Measurements from ENCODE around the gene NCOA3. TPM values are rescaled to one million over a fixed set of nuclear protein-coding genes. Genes with fewer than 3 reads are reported as not detected.

Gene NCOA3
- total and polyA plus RNA-seq, 2 donors (not counting 1 experiment from before 2014, with no cell fraction given) = 22.3 to 23.1 TPM

- Histone ChIP-seq H3K27me3 (ENCODE audit: control insufficient read depth, insufficient read depth, low read length) (no peaks in the 10 kb centered on the region), H3K4me2 (ENCODE audit: extremely low read depth, insufficient read depth, low read length) (no peak overlapping the region), H3K27ac (ENCODE audit: insufficient read depth, low read length) (no peak overlapping the region), H4K20me1 (ENCODE audit: control insufficient read depth, extremely low read depth, insufficient read depth, low read length) (no peaks in the 10 kb centered on the region), H3K9ac (ENCODE audit: insufficient read depth, low read length) (no peak overlapping the region), H3K9me3 (ENCODE audit: control insufficient read depth, insufficient read depth, low read depth, low read length) (no peaks in the 10 kb centered on the region), H3K36me3 (ENCODE audit: control insufficient read depth, insufficient read depth, low read length) (no peaks in the 10 kb centered on the region), H2AFZ (ENCODE audit: low read length) (no peak overlapping the region), H3K4me1 (ENCODE audit: control insufficient read depth, extremely low read depth, insufficient read depth, low read length) (no peaks in the 10 kb centered on the region), H3K79me2 (ENCODE audit: control insufficient read depth, insufficient read depth, low read length) (peaks cover 2% of the 10 kb centered on the region), H3K4me3 (replicated peaks in 1 of 4; ENCODE audit: control extremely low read depth in 1 of 4, insufficient read depth in 1 of 4, low read depth in 3 of 4, low read length in 4 of 4) (no peak overlapping the region)
- no peak for DNase-seq (ENCODE audit: low read depth in 2 of 2)
- no peak for TF ChIP-seq CTCF (conservative IDR thresholded peaks at IDR 0.05 in 1 of 2, IDR thresholded peaks at IDR 0.05 in 1 of 2; ENCODE audit: low read depth in 1 of 2, low read length in 2 of 2)
- TF ChIP-seq EZH2 (IDR thresholded peaks at IDR 0.05; ENCODE audit: low read length, missing control alignments) = no peak
These were observed 30.3 kb downstream of the NCOA3 start for GRCh38 chr20:47532002-47532401.

DNA sequence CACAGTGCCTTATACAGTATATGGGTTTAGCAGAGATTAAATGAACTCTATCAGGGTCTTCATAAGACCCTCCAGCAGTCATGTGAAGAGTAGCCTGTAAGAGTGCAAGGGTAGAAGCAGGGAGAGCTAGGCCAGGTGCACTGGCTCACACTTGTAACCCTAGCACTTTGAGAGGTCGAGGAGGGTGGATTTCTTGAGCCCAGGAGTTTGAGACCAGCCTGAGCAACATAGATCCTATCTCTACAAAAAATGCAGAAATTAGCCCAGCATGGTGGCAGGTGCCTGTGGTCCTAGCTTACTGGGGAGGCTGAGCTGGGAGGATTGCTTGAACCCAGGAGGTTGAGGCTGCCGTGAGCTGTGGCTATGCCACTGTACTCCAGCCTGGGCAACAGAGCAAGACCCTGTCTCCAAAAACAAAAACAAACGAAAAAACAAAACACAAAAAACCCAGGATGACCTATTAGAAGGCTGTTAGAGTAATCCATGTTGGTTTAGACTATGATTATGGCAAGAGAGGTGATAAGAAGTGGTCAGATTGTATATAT lies 31.9 kb downstream of the NCOA3 start:
- Histone ChIP-seq H3K4me3 (replicated peaks in 1 of 4; ENCODE audit: control extremely low read depth in 1 of 4, insufficient read depth in 1 of 4, low read depth in 3 of 4, low read length in 4 of 4) (no peak overlapping the region), H2AFZ (ENCODE audit: low read length) (no peak overlapping the region), H4K20me1 (ENCODE audit: control insufficient read depth, extremely low read depth, insufficient read depth, low read length) (no peaks in the 10 kb centered on the region), H3K4me2 (ENCODE audit: extremely low read depth, insufficient read depth, low read length) (no peak overlapping the region), H3K4me1 (ENCODE audit: control insufficient read depth, extremely low read depth, insufficient read depth, low read length) (no peaks in the 10 kb centered on the region), H3K36me3 (ENCODE audit: control insufficient read depth, insufficient read depth, low read length) (no peaks in the 10 kb centered on the region), H3K27me3 (ENCODE audit: control insufficient read depth, insufficient read depth, low read length) (no peaks in the 10 kb centered on the region), H3K27ac (ENCODE audit: insufficient read depth, low read length) (no peak overlapping the region), H3K9ac (ENCODE audit: insufficient read depth, low read length) (no peak overlapping the region), H3K9me3 (ENCODE audit: control insufficient read depth, insufficient read depth, low read depth, low read length) (no peaks in the 10 kb centered on the region), H3K79me2 (ENCODE audit: control insufficient read depth, insufficient read depth, low read length) (peaks cover 2% of the 10 kb centered on the region)
- DNase-seq (ENCODE audit: low read depth in 2 of 2) = no peak
- TF ChIP-seq EZH2 (IDR thresholded peaks at IDR 0.05; ENCODE audit: low read length, missing control alignments) (no peak), CTCF (conservative IDR thresholded peaks at IDR 0.05 in 1 of 2, IDR thresholded peaks at IDR 0.05 in 1 of 2; ENCODE audit: low read depth in 1 of 2, low read length in 2 of 2) (no peak)

GRCh38 chr20:47534405-47534804 lies 32.7 kb downstream of the NCOA3 start:
- no peak overlapping the region for H3K4me3 ChIP-seq (replicated peaks in 1 of 4; ENCODE audit: control extremely low read depth in 1 of 4, insufficient read depth in 1 of 4, low read depth in 3 of 4, low read length in 4 of 4)
- peaks cover 4% of the 10 kb centered on the region for H3K79me2 ChIP-seq (ENCODE audit: control insufficient read depth, insufficient read depth, low read length)
- H4K20me1 ChIP-seq (ENCODE audit: control insufficient read depth, extremely low read depth, insufficient read depth, low read length) = no peaks in the 10 kb centered on the region
- TF ChIP-seq CTCF (conservative IDR thresholded peaks at IDR 0.05 in 1 of 2, IDR thresholded peaks at IDR 0.05 in 1 of 2; ENCODE audit: low read depth in 1 of 2, low read length in 2 of 2) = no peak
- no peak for DNase-seq (ENCODE audit: low read depth in 2 of 2)
- H2AFZ ChIP-seq (ENCODE audit: low read length) = no peak overlapping the region
- no peak overlapping the region for H3K9ac ChIP-seq (ENCODE audit: insufficient read depth, low read length)
- no peaks in the 10 kb centered on the region for H3K9me3 ChIP-seq (ENCODE audit: control insufficient read depth, insufficient read depth, low read depth, low read length)
- no peaks in the 10 kb centered on the region for H3K36me3 ChIP-seq (ENCODE audit: control insufficient read depth, insufficient read depth, low read length)
- no peak overlapping the region for H3K27ac ChIP-seq (ENCODE audit: insufficient read depth, low read length)
- no peak overlapping the region for H3K4me2 ChIP-seq (ENCODE audit: extremely low read depth, insufficient read depth, low read length)
- H3K4me1 ChIP-seq (ENCODE audit: control insufficient read depth, extremely low read depth, insufficient read depth, low read length) = no peaks in the 10 kb centered on the region
- H3K27me3 ChIP-seq (ENCODE audit: control insufficient read depth, insufficient read depth, low read length) = no peaks in the 10 kb centered on the region
